HepG2 (cell line): ENCODE measurements around the gene EMC8. TPM values are rescaled to one million over a fixed set of nuclear protein-coding genes. Genes with fewer than 3 reads are reported as not detected.

Experiments
- ATAC-seq: fragments of 200-7000 bp; cut with Tn5 transposase; 3 replicates; pipeline ENCODE4 v1.9.1; 2020; ENCODE audit warnings: mild to moderate bottlenecking, moderate library complexity
- BruUV-seq: library from RNA; stranded (reverse); fragments of 400-500 nt; replicated peaks from 2 replicates; lab custom pipeline; 2021; lab: Mats Ljungman, UMichigan
- CTCF ChIA-PET: fragments of 300-600 bp; formaldehyde crosslinking; extraction: SDS; loops from one replicate; lab custom pipeline; 2021; ENCODE audit warnings: low total read pairs, inconsistent platforms, low intra/inter-chr PET ratio; lab: Yijun Ruan, JAX
- POLR2A ChIA-PET: fragments of 350-600 bp; sonication (Branson Sonifier 250); formaldehyde crosslinking; loops from one replicate; lab custom pipeline; 2020; ENCODE audit warnings: antibody characterized with exemption, inconsistent platforms; lab: Yijun Ruan, JAX
- DNase-seq: peaks from one replicate; pipeline ENCODE4 v3.0.0-alpha.2; 2015; ENCODE audit warnings: low spot score
- FAIRE-seq: peaks from 3 replicates; lab custom pipeline; 2011; peaks lifted over from hg19 to GRCh38; lab: Jason Lieb, UNC
- H2AFZ ChIP-seq: one replicate; pipeline ENCODE4 v1.6.1; 2011; ENCODE audit warnings: low read length, inconsistent platforms
- H3K27ac ChIP-seq: fragments of 300-600 bp; 3 replicates; pipeline ENCODE4 v1.8.0; 2011; ENCODE audit warnings: mixed run types, mild to moderate bottlenecking, mixed read lengths, low read length, inconsistent platforms; ENCODE audit not compliant: insufficient read depth; ENCODE audit errors: extremely low read length
- H3K27me3 ChIP-seq, 2 experiments: fragments of 200-600 bp in 1 of 2; 2 replicates in 1 of 2; 3 replicates in 1 of 2; pipeline versions ENCODE4 v1.6.0 to v1.8.0; 2011; ENCODE audit warnings: low read length in 2 of 2, mild to moderate bottlenecking in 2 of 2, moderate library complexity in 2 of 2, inconsistent platforms in 1 of 2; ENCODE audit not compliant: insufficient read depth in 2 of 2, control insufficient read depth in 1 of 2
- H3K36me3 ChIP-seq, 2 experiments: fragments of 200-600 bp in 1 of 2; replicated peaks in 1 of 2; 2 replicates in 1 of 2; 3 replicates in 1 of 2; pipeline versions ENCODE4 v1.5.1 to v1.8.0; 2011; ENCODE audit warnings: low read length in 2 of 2, inconsistent platforms in 1 of 2; ENCODE audit not compliant: insufficient read depth in 2 of 2, control insufficient read depth in 1 of 2
- H3K4me1 ChIP-seq: 2 replicates; pipeline ENCODE4 v1.5.1; 2012; ENCODE audit warnings: low read length, inconsistent platforms; ENCODE audit not compliant: insufficient read depth
- H3K4me2 ChIP-seq: 2 replicates; pipeline ENCODE4 v1.6.0; 2011; ENCODE audit warnings: low read depth, low read length, inconsistent platforms
- H3K4me3 ChIP-seq, 3 experiments: fragments of 200-600 bp in 1 of 3; sonication (generic), shearing (Covaris generic) in 1 of 3; replicated peaks in 1 of 3; 2 replicates each; pipeline ENCODE4 v1.5.1; 2011 to 2016; ENCODE audit warnings: low read length in 3 of 3, inconsistent platforms in 2 of 3, low read depth in 2 of 3, mild to moderate bottlenecking in 2 of 3, control low read depth in 1 of 3, mixed read lengths in 1 of 3; ENCODE audit not compliant: insufficient read depth in 1 of 3
- H3K79me2 ChIP-seq: one replicate; pipeline ENCODE4 v1.6.1; 2011; ENCODE audit warnings: low read length, inconsistent platforms; ENCODE audit not compliant: insufficient read depth
- H3K9ac ChIP-seq: 2 replicates; pipeline ENCODE4 v1.6.0; 2011; ENCODE audit warnings: mild to moderate bottlenecking, low read depth, low read length, inconsistent platforms; ENCODE audit not compliant: insufficient read depth
- H3K9me3 ChIP-seq: 2 replicates; pipeline ENCODE4 v1.5.1; 2012; ENCODE audit warnings: mild to moderate bottlenecking, low read length
- H4K20me1 ChIP-seq: 2 replicates; pipeline ENCODE4 v1.6.0; 2011; ENCODE audit warnings: inconsistent platforms, mild to moderate bottlenecking, low read length, moderate library complexity; ENCODE audit not compliant: insufficient read depth
- DMAP1 ChIP-seq: IDR thresholded peaks from 2 replicates; pipeline ENCODE4 v1.6.1; 2016
- GFI1 ChIP-seq: sonication (generic); formaldehyde crosslinking; IDR thresholded peaks from 2 replicates; pipeline ENCODE4 v1.5.0; 2020; ENCODE audit warnings: missing genetic modification reagents, mild to moderate bottlenecking, borderline replicate concordance
- HNRNPL ChIP-seq: fragments of 200-400 bp; formaldehyde crosslinking; IDR thresholded peaks from 2 replicates; pipeline ENCODE4 v1.6.1; 2017; ENCODE audit warnings: mild to moderate bottlenecking, low read depth, low read length
- RAD21 ChIP-seq: fragments of 450-650 bp; formaldehyde crosslinking; IDR thresholded peaks from 2 replicates; pipeline ENCODE4 v1.5.0; 2020; ENCODE audit warnings: mild to moderate bottlenecking
- STAG1 ChIP-seq: sonication (generic); formaldehyde crosslinking; IDR thresholded peaks from 2 replicates; pipeline ENCODE4 v1.4.0; 2020; ENCODE audit warnings: missing genetic modification reagents
- ZNF17 ChIP-seq: sonication (generic); formaldehyde crosslinking; IDR thresholded peaks from 2 replicates; pipeline ENCODE4 v1.5.0; 2020; ENCODE audit warnings: mild to moderate bottlenecking, missing genetic modification reagents
- ZNF547 ChIP-seq: sonication (generic); formaldehyde crosslinking; IDR thresholded peaks from 2 replicates; pipeline ENCODE4 v1.5.1; 2020; ENCODE audit warnings: mild to moderate bottlenecking, missing genetic modification reagents
- ZNF724P ChIP-seq: sonication (generic); formaldehyde crosslinking; IDR thresholded peaks from 2 replicates; pipeline ENCODE4 v1.8.0; 2022; ENCODE audit warnings: missing genetic modification reagents, borderline replicate concordance
- WGBS: methylation state at CpG from one replicate; pipeline ENCODE4 v1.1.6; 2017; ENCODE audit warnings: low lambda C conversion rate; 5-methylcytosine and 5-hydroxymethylcytosine counted together
- in situ Hi-C: cut with HindIII; loops from 2 replicates; pipeline ENCODE4 v1.10.0; 2017; ENCODE audit warnings: low pct_unique_long_range_greater_than_20kb; ENCODE audit not compliant: extremely low pct_ligation_motif_present
- intact Hi-C: fragments of 100-400 bp; cut with micrococcal nuclease; formaldehyde crosslinking; loops from one replicate; pipeline ENCODE4 v1.10.0; 2022; ENCODE audit not compliant: unreplicated experiment
- polyA plus RNA-seq, 8 experiments: library from polyadenylated mRNA; depleted of rRNA in 3 of 8; stranded (reverse) in 7 of 8; unstranded in 1 of 8; fragments of >200 nt; fragmentation: Illumina TruSeq in 4 of 8; extraction: Trizol in 4 of 8; gene quantifications; 2 replicates each; pipeline versions ENCODE4 v1.2.1 to v1.2.3, GENCODE V29; 2011 to 2016; ENCODE audit warnings: low read depth in 4 of 8, missing spikeins in 1 of 8, mixed read lengths in 1 of 8; ENCODE audit not compliant: insufficient read depth in 1 of 8
- total RNA-seq, 5 experiments: library from RNA; depleted of rRNA; stranded (reverse); fragments of >200 nt; fragmentation: Illumina TruSeq; extraction: Trizol; gene quantifications; 2 replicates each; pipeline ENCODE4 v1.2.3, GENCODE V29; 2016; ENCODE audit warnings: low read depth in 1 of 5
- TF ChIP-seq, protein P1 (sequence below): sonication (generic); formaldehyde crosslinking; IDR thresholded peaks from 2 replicates; pipeline ENCODE4 v1.5.0; 2020; ENCODE audit warnings: mild to moderate bottlenecking, missing genetic modification reagents, moderate library complexity
- TF ChIP-seq, protein P2 (sequence below): sonication (generic); formaldehyde crosslinking; IDR thresholded peaks from 2 replicates; pipeline ENCODE4 v1.4.0; 2020; ENCODE audit warnings: missing genetic modification reagents, borderline replicate concordance

Gene EMC8
- total and polyA plus RNA-seq, 2 of the 13 experiments (the other 11 are each of a cell fraction or from before 2014, with no cell fraction given), result 55.0 to 76.0 TPM

DNA sequence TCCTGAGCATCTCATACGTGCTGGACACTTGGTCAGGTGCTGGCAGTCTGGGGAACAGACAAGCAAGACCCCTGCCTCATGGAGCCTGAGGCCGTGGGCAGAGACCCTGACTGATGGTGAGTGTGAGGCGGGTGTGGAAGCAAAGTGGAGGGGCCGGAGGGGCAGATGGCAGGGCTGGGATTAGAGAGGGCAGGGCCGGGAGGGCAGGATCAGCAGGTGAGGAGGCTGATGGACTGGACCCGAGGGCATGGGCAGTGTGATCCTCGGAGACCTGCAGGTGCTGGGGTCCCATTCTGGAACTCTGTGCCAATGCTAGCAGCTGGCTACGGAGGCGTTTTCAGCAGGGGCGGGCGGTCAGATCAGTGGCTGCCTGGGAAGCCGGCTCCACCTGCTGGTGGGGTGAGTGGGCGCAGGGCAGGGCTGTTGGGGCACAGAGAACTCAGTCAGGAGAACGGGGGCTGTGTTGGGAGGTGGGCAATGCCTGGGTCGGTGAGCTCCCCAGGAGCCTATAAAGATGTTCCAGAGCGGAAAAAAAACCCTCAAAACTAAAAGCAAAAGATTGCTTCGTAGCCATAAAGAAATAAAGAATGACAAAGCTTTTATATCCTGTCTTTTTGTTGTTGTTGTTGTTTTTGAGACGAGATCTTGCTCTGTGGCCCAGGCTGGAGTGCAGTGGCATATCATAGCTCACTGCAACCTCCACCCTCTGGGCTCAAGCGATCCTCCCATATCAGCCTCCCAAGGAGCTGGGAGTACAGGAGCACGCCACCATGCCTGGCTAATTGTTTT lies 39.5 kb downstream of the EMC8 start:
- ChIA-PET CTCF (no interaction called here), POLR2A (no interaction called here)
- H3K9me3 ChIP-seq, result no peaks in the 10 kb centered on the region
- H3K79me2 ChIP-seq, result no peaks in the 10 kb centered on the region
- no peak for FAIRE-seq
- no peak overlapping the region for H3K27ac ChIP-seq
- TF ChIP-seq ZNF547 (no peak), DMAP1 (CRISPR knock-in tag) (no peak), RAD21 (CRISPR knock-in tag) (peak; percentile 29; the same call in 1 of the 2 replicates), ZNF17 (CRISPR knock-in tag) (no peak), GFI1 (CRISPR knock-in tag) (no peak), HNRNPL (0 out of 2 replicates have a peak, but pooled peaks have one; percentile 23), STAG1 (CRISPR knock-in tag) (peak; percentile 63), ZNF724P (CRISPR knock-in tag) (no peak)
- TF ChIP-seq, protein P1, sequence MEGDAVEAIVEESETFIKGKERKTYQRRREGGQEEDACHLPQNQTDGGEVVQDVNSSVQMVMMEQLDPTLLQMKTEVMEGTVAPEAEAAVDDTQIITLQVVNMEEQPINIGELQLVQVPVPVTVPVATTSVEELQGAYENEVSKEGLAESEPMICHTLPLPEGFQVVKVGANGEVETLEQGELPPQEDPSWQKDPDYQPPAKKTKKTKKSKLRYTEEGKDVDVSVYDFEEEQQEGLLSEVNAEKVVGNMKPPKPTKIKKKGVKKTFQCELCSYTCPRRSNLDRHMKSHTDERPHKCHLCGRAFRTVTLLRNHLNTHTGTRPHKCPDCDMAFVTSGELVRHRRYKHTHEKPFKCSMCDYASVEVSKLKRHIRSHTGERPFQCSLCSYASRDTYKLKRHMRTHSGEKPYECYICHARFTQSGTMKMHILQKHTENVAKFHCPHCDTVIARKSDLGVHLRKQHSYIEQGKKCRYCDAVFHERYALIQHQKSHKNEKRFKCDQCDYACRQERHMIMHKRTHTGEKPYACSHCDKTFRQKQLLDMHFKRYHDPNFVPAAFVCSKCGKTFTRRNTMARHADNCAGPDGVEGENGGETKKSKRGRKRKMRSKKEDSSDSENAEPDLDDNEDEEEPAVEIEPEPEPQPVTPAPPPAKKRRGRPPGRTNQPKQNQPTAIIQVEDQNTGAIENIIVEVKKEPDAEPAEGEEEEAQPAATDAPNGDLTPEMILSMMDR (CRISPR knock-in tag), result peak; percentile 73
- TF ChIP-seq, protein P2, sequence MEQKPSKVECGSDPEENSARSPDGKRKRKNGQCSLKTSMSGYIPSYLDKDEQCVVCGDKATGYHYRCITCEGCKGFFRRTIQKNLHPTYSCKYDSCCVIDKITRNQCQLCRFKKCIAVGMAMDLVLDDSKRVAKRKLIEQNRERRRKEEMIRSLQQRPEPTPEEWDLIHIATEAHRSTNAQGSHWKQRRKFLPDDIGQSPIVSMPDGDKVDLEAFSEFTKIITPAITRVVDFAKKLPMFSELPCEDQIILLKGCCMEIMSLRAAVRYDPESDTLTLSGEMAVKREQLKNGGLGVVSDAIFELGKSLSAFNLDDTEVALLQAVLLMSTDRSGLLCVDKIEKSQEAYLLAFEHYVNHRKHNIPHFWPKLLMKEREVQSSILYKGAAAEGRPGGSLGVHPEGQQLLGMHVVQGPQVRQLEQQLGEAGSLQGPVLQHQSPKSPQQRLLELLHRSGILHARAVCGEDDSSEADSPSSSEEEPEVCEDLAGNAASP (CRISPR knock-in tag), result no peak
- peak; percentile 82 for ATAC-seq
- no TSS peak for BruUV-seq
- no peaks in the 10 kb centered on the region for H3K36me3 ChIP-seq
- H3K4me1 ChIP-seq, result no peaks in the 10 kb centered on the region
- no peaks in the 10 kb centered on the region for H4K20me1 ChIP-seq
- intact Hi-C loops (no loop called here), in situ Hi-C loops (no loop called here)
- H3K4me2 ChIP-seq, result no peak overlapping the region
- no peak overlapping the region for H2AFZ ChIP-seq
- H3K4me3 ChIP-seq, result no peak overlapping the region
- H3K9ac ChIP-seq, result no peak overlapping the region
- H3K27me3 ChIP-seq, result peaks cover 13 to 66% of the 10 kb centered on the region in 2 experiments
- no peak for DNase-seq
- WGBS, result 31% methylated on average over 20 of the region's 20 CpGs
